Measurements from ENCODE around the gene SH3RF2. TPM values are rescaled to one million over a fixed set of nuclear protein-coding genes. Genes with fewer than 3 reads are reported as not detected.

The SH3RF2 gene
- total RNA-seq, 2 donors from 2014 or later: 2.6 to 3.2 TPM

GRCh38 chr5:145922059-145922458 lies 14.3 kb upstream of the SH3RF2 start:
- Histone ChIP-seq H3K27me3 (ENCODE audit: control insufficient read depth, insufficient read depth, low read length, poor library complexity, severe bottlenecking) (no peaks in the 10 kb centered on the region), H3K4me1 (ENCODE audit: control insufficient read depth, insufficient read depth, low read length) (peaks cover 6% of the 10 kb centered on the region), H3K36me3 (ENCODE audit: control insufficient read depth, insufficient read depth, low read length) (no peaks in the 10 kb centered on the region), H3K4me3 (ENCODE audit: low read length) (no peak overlapping the region), H3K27ac (ENCODE audit: low read depth, low read length) (no peak overlapping the region), H3K9ac (ENCODE audit: extremely low read depth, low read length, poor library complexity, severe bottlenecking) (no peak overlapping the region), H3K9me3 (ENCODE audit: control insufficient read depth, low read length) (no peaks in the 10 kb centered on the region)
- no peak for DNase-seq
- no peak for TF ChIP-seq CTCF (conservative IDR thresholded peaks at IDR 0.05)
- H3K27ac Mint-ChIP-seq: no peak overlapping the region
- H3K27me3 Mint-ChIP-seq (ENCODE audit: insufficient read depth): no peaks in the 10 kb centered on the region
- H3K9me3 Mint-ChIP-seq: peaks cover 4% of the 10 kb centered on the region
- H3K4me3 Mint-ChIP-seq: no peak overlapping the region
- H3K4me1 Mint-ChIP-seq: peaks cover 18% of the 10 kb centered on the region
- 90 to 100% methylated on average over 1 to 2 of the region's 2 CpGs for WGBS, 2 experiments (ENCODE audit: insufficient coverage in 1 of 2, insufficient read length in 1 of 2)
- no peaks in the 10 kb centered on the region for H3K36me3 Mint-ChIP-seq (ENCODE audit: low read depth)

- Mint-ChIP-seq H3K4me3 (no peak overlapping the region), H3K9me3 (peaks cover 8% of the 10 kb centered on the region), H3K27ac (no peak overlapping the region), H3K4me1 (peaks cover 18% of the 10 kb centered on the region), H3K27me3 (ENCODE audit: insufficient read depth) (no peaks in the 10 kb centered on the region), H3K36me3 (ENCODE audit: low read depth) (no peaks in the 10 kb centered on the region)
- Histone ChIP-seq H3K27ac (ENCODE audit: low read depth, low read length) (no peak overlapping the region), H3K9ac (ENCODE audit: extremely low read depth, low read length, poor library complexity, severe bottlenecking) (no peak overlapping the region), H3K36me3 (ENCODE audit: control insufficient read depth, insufficient read depth, low read length) (no peaks in the 10 kb centered on the region), H3K4me1 (ENCODE audit: control insufficient read depth, insufficient read depth, low read length) (peaks cover 6% of the 10 kb centered on the region), H3K4me3 (ENCODE audit: low read length) (no peak overlapping the region), H3K9me3 (ENCODE audit: control insufficient read depth, low read length) (no peaks in the 10 kb centered on the region), H3K27me3 (ENCODE audit: control insufficient read depth, insufficient read depth, low read length, poor library complexity, severe bottlenecking) (no peaks in the 10 kb centered on the region)
- TF ChIP-seq CTCF (conservative IDR thresholded peaks at IDR 0.05): no peak
- 92 to 94% methylated on average over 2 to 3 of the region's 3 CpGs for WGBS, 2 experiments (ENCODE audit: insufficient coverage in 1 of 2, insufficient read length in 1 of 2)
- DNase-seq: no peak
These were observed 13.0 kb upstream of the SH3RF2 start for GRCh38 chr5:145923405-145923804.

- Mint-ChIP-seq H3K27me3 (ENCODE audit: insufficient read depth) (no peaks in the 10 kb centered on the region), H3K4me1 (peaks cover 13% of the 10 kb centered on the region), H3K36me3 (ENCODE audit: low read depth) (no peaks in the 10 kb centered on the region), H3K9me3 (peaks cover 8% of the 10 kb centered on the region), H3K4me3 (no peak overlapping the region), H3K27ac (no peak overlapping the region)
- TF ChIP-seq CTCF (conservative IDR thresholded peaks at IDR 0.05): no peak
- Histone ChIP-seq H3K27ac (ENCODE audit: low read depth, low read length) (peak overlapping the region; percentile 28), H3K4me1 (ENCODE audit: control insufficient read depth, insufficient read depth, low read length) (peaks cover 6% of the 10 kb centered on the region), H3K9ac (ENCODE audit: extremely low read depth, low read length, poor library complexity, severe bottlenecking) (no peak overlapping the region), H3K36me3 (ENCODE audit: control insufficient read depth, insufficient read depth, low read length) (no peaks in the 10 kb centered on the region), H3K9me3 (ENCODE audit: control insufficient read depth, low read length) (no peaks in the 10 kb centered on the region), H3K4me3 (ENCODE audit: low read length) (no peak overlapping the region), H3K27me3 (ENCODE audit: control insufficient read depth, insufficient read depth, low read length, poor library complexity, severe bottlenecking) (no peaks in the 10 kb centered on the region)
- 79 to 89% methylated on average over 1 of the region's 1 CpG for WGBS, 2 experiments (ENCODE audit: insufficient coverage in 1 of 2, insufficient read length in 1 of 2)
- DNase-seq: no peak
These were observed 11.5 kb upstream of the SH3RF2 start for GRCh38 chr5:145924849-145925248.

Measured in endodermal cell (in vitro differentiated cells).